Measurements from ENCODE around the gene TNFAIP2.
"Not testable (repeated sequence)": the region's sequence is repeated elsewhere in the genome, so short reads cannot be mapped to it uniquely, and the experiment has no call there.

TNFAIP2 gene

GRCh38 chr14:103110681-103111231 is 12.5 kb upstream of the TNFAIP2 start:
- Mint-ChIP-seq H3K36me3 (ENCODE audit: low read depth) (no peaks in the 10 kb centered on the region), H3K4me3 (no peak overlapping the region), H3K4me1 (peaks cover 12% of the 10 kb centered on the region), H3K27ac (no peak overlapping the region), H3K9me3 (no peaks in the 10 kb centered on the region), H3K27me3 (peaks cover 3% of the 10 kb centered on the region)
- ATAC-seq = no peak
- DNase-seq = no peak

- no peak overlapping the region for H3K27ac Mint-ChIP-seq
- H3K27me3 Mint-ChIP-seq = peaks cover 2% of the 10 kb centered on the region
- H3K4me1 Mint-ChIP-seq = peaks cover 16% of the 10 kb centered on the region
- no peaks in the 10 kb centered on the region for H3K36me3 Mint-ChIP-seq (ENCODE audit: low read depth)
- DNase-seq (no peak), ATAC-seq (no peak)
- H3K9me3 Mint-ChIP-seq = no peaks in the 10 kb centered on the region
- H3K4me3 Mint-ChIP-seq = no peak overlapping the region
These were observed 11.9 kb upstream of the TNFAIP2 start for GRCh38 chr14:103111232-103111868.

- H3K27ac Mint-ChIP-seq = no peak overlapping the region
- H3K36me3 Mint-ChIP-seq (ENCODE audit: low read depth) = no peaks in the 10 kb centered on the region
- H3K27me3 Mint-ChIP-seq = peaks cover 2% of the 10 kb centered on the region
- no peaks in the 10 kb centered on the region for H3K9me3 Mint-ChIP-seq
- H3K4me3 Mint-ChIP-seq = no peak overlapping the region
- peaks cover 16% of the 10 kb centered on the region for H3K4me1 Mint-ChIP-seq
- no peak for ATAC-seq
- DNase-seq = no peak
These were observed 10.6 kb upstream of the TNFAIP2 start for GRCh38 chr14:103112400-103113243.

- no peaks in the 10 kb centered on the region for H3K36me3 Mint-ChIP-seq (ENCODE audit: low read depth)
- H3K27ac Mint-ChIP-seq = no peak overlapping the region
- no peaks in the 10 kb centered on the region for H3K27me3 Mint-ChIP-seq
- DNase-seq (no peak), ATAC-seq (no peak)
- H3K4me3 Mint-ChIP-seq = no peak overlapping the region
- H3K4me1 Mint-ChIP-seq = peaks cover 16% of the 10 kb centered on the region
- no peaks in the 10 kb centered on the region for H3K9me3 Mint-ChIP-seq
These were observed 10.0 kb upstream of the TNFAIP2 start for GRCh38 chr14:103113303-103113702.

GRCh38 chr14:103113774-103114173 is 9.5 kb upstream of the TNFAIP2 start:
- Mint-ChIP-seq H3K36me3 (ENCODE audit: low read depth) (no peaks in the 10 kb centered on the region), H3K27me3 (no peaks in the 10 kb centered on the region), H3K4me3 (no peak overlapping the region), H3K27ac (no peak overlapping the region), H3K9me3 (no peaks in the 10 kb centered on the region), H3K4me1 (peaks cover 14% of the 10 kb centered on the region)
- DNase-seq (no peak), ATAC-seq (no peak)

- not testable (repeated sequence) for ATAC-seq, H3K4me3 Mint-ChIP-seq
These were observed 8.1 kb upstream of the TNFAIP2 start for GRCh38 chr14:103115086-103115679.

GRCh38 chr14:103115845-103116572 is 7.3 kb upstream of the TNFAIP2 start:
- H3K36me3 Mint-ChIP-seq (ENCODE audit: low read depth) = no peaks in the 10 kb centered on the region
- H3K27me3 Mint-ChIP-seq = peaks cover 9% of the 10 kb centered on the region
- no peak overlapping the region for H3K4me3 Mint-ChIP-seq
- H3K27ac Mint-ChIP-seq = no peak overlapping the region
- H3K4me1 Mint-ChIP-seq = peaks cover 14% of the 10 kb centered on the region
- no peak for ATAC-seq
- no peak for DNase-seq
- no peaks in the 10 kb centered on the region for H3K9me3 Mint-ChIP-seq

More at GRCh38 chr14:103115086-103115679, 8.1 kb upstream of the TNFAIP2 start:
- DNase-seq; H3K9me3 Mint-ChIP-seq; H3K27ac Mint-ChIP-seq; H3K27me3 Mint-ChIP-seq; H3K36me3 Mint-ChIP-seq (ENCODE audit: low read depth): not testable (repeated sequence)
- peaks cover 14% of the 10 kb centered on the region for H3K4me1 Mint-ChIP-seq

GRCh38 chr14:103116636-103117035 is 6.6 kb upstream of the TNFAIP2 start:
- H3K27ac Mint-ChIP-seq = no peak overlapping the region
- H3K36me3 Mint-ChIP-seq (ENCODE audit: low read depth) = no peaks in the 10 kb centered on the region

GRCh38 chr14:103117499-103117898 is 5.8 kb upstream of the TNFAIP2 start:
- H3K4me3 Mint-ChIP-seq; DNase-seq; ATAC-seq; H3K36me3 Mint-ChIP-seq (ENCODE audit: low read depth); H3K9me3 Mint-ChIP-seq; H3K27ac Mint-ChIP-seq: not testable (repeated sequence)
- Mint-ChIP-seq H3K4me1 (peaks cover 14% of the 10 kb centered on the region), H3K27me3 (peaks cover 16% of the 10 kb centered on the region)

More at GRCh38 chr14:103116636-103117035, 6.6 kb upstream of the TNFAIP2 start:
- no peak for ATAC-seq
- Mint-ChIP-seq H3K27me3 (peaks cover 12% of the 10 kb centered on the region), H3K4me1 (peaks cover 14% of the 10 kb centered on the region), H3K4me3 (no peak overlapping the region), H3K9me3 (no peaks in the 10 kb centered on the region)
- no peak for DNase-seq

- no peak overlapping the region for H3K4me3 Mint-ChIP-seq
- peaks cover 14% of the 10 kb centered on the region for H3K4me1 Mint-ChIP-seq
- no peaks in the 10 kb centered on the region for H3K36me3 Mint-ChIP-seq (ENCODE audit: low read depth)
- no peak for DNase-seq
- H3K27ac Mint-ChIP-seq = no peak overlapping the region
- H3K9me3 Mint-ChIP-seq = no peaks in the 10 kb centered on the region
- no peak for ATAC-seq
- H3K27me3 Mint-ChIP-seq = peaks cover 16% of the 10 kb centered on the region
These were observed 5.1 kb upstream of the TNFAIP2 start for GRCh38 chr14:103118018-103118662.

- peaks cover 14% of the 10 kb centered on the region for H3K4me1 Mint-ChIP-seq
- no peaks in the 10 kb centered on the region for H3K36me3 Mint-ChIP-seq (ENCODE audit: low read depth)
- H3K27me3 Mint-ChIP-seq = peaks cover 16% of the 10 kb centered on the region
- no peak overlapping the region for H3K27ac Mint-ChIP-seq
- ATAC-seq (no peak), DNase-seq (no peak)
- H3K4me3 Mint-ChIP-seq = no peak overlapping the region
- no peaks in the 10 kb centered on the region for H3K9me3 Mint-ChIP-seq
These were observed 4.4 kb upstream of the TNFAIP2 start for GRCh38 chr14:103118663-103119404.

GRCh38 chr14:103119527-103119926 is 3.7 kb upstream of the TNFAIP2 start:
- H3K4me1 Mint-ChIP-seq = peaks cover 14% of the 10 kb centered on the region
- not testable (repeated sequence) for H3K9me3 Mint-ChIP-seq; ATAC-seq; H3K4me3 Mint-ChIP-seq; H3K27ac Mint-ChIP-seq; H3K36me3 Mint-ChIP-seq (ENCODE audit: low read depth); DNase-seq
- peaks cover 21% of the 10 kb centered on the region for H3K27me3 Mint-ChIP-seq

- ATAC-seq (no peak), DNase-seq (no peak)
- Mint-ChIP-seq H3K27ac (no peak overlapping the region), H3K4me3 (no peak overlapping the region), H3K27me3 (peaks cover 25% of the 10 kb centered on the region), H3K36me3 (ENCODE audit: low read depth) (no peaks in the 10 kb centered on the region), H3K9me3 (no peaks in the 10 kb centered on the region), H3K4me1 (peaks cover 3% of the 10 kb centered on the region)
These were observed 2.0 kb upstream of the TNFAIP2 start for GRCh38 chr14:103121121-103121845.
